SIG-M5 (cell line): ENCODE measurements around the gene VAV2.

Source experiments
- DNase-seq: peaks from one replicate; lab custom pipeline; 2025; lab: John Stamatoyannopoulos, UW

Gene VAV2

GRCh38 chr9:133813749-133814585 is 178.2 kb downstream of the VAV2 start:
- no peak for DNase-seq

- DNase-seq: no peak
Observed at GRCh38 chr9:133812941-133813748, 179.0 kb downstream of the VAV2 start.

- DNase-seq: no peak
Observed at GRCh38 chr9:133812077-133812868, 179.9 kb downstream of the VAV2 start.

GRCh38 chr9:133811471-133811870 is 180.7 kb downstream of the VAV2 start:
- DNase-seq: no peak

GRCh38 chr9:133810556-133811195 is 181.4 kb downstream of the VAV2 start:
- DNase-seq: no peak

- no peak for DNase-seq
Observed at GRCh38 chr9:133809335-133809734, 182.8 kb downstream of the VAV2 start.

- DNase-seq: no peak
Observed at GRCh38 chr9:133807818-133808217, 184.3 kb downstream of the VAV2 start.

GRCh38 chr9:133807037-133807436 is 185.1 kb downstream of the VAV2 start:
- no peak for DNase-seq

GRCh38 chr9:133806623-133807010 is 185.5 kb downstream of the VAV2 start:
- DNase-seq: no peak

GRCh38 chr9:133805876-133806622 is 186.1 kb downstream of the VAV2 start:
- no peak for DNase-seq

GRCh38 chr9:133804199-133804598 is 187.9 kb downstream of the VAV2 start:
- DNase-seq: no peak

GRCh38 chr9:133803745-133804144 is 188.4 kb downstream of the VAV2 start:
- no peak for DNase-seq

- DNase-seq: no peak
Observed at GRCh38 chr9:133803028-133803585, 189.0 kb downstream of the VAV2 start.

GRCh38 chr9:133801739-133802138 is 190.4 kb downstream of the VAV2 start:
- no peak for DNase-seq

GRCh38 chr9:133800266-133800665 is 191.9 kb downstream of the VAV2 start:
- no peak for DNase-seq

- no peak for DNase-seq
Observed at GRCh38 chr9:133799716-133800115, 192.4 kb downstream of the VAV2 start.

GRCh38 chr9:133799106-133799505 is 193.0 kb downstream of the VAV2 start:
- DNase-seq: no peak

- no peak for DNase-seq
Observed at GRCh38 chr9:133798160-133798559, 194.0 kb downstream of the VAV2 start.

- DNase-seq: no peak
Observed at GRCh38 chr9:133797406-133798105, 194.6 kb downstream of the VAV2 start.

GRCh38 chr9:133796562-133796961 is 195.6 kb downstream of the VAV2 start:
- DNase-seq: no peak
